Measurements from ENCODE around the gene PVR.
"Not testable (repeated sequence)": the region's sequence is repeated elsewhere in the genome, so short reads cannot be mapped to it uniquely, and the experiment has no call there.

Gene PVR

GRCh38 chr19:44646049-44646416, 2.3 kb downstream of the PVR start:
- DNase-seq = no peak

- DNase-seq = no peak
These were observed 3.4 kb downstream of the PVR start for GRCh38 chr19:44647144-44647543.

GRCh38 chr19:44648631-44649251, 5.0 kb downstream of the PVR start:
- no peak for DNase-seq

- no peak for DNase-seq
These were observed 6.0 kb downstream of the PVR start for GRCh38 chr19:44649578-44650145.

GRCh38 chr19:44653343-44653742, 9.6 kb downstream of the PVR start:
- no peak for DNase-seq

- DNase-seq = peak; percentile 78
These were observed 10.5 kb downstream of the PVR start for GRCh38 chr19:44653977-44654774.

- DNase-seq = peak; percentile 61
These were observed 13.7 kb downstream of the PVR start for GRCh38 chr19:44657211-44657921.

- DNase-seq = no peak
These were observed 14.5 kb downstream of the PVR start for GRCh38 chr19:44658069-44658733.

GRCh38 chr19:44660081-44660480, 16.4 kb downstream of the PVR start:
- no peak for DNase-seq

GRCh38 chr19:44661205-44661604, 17.5 kb downstream of the PVR start:
- no peak for DNase-seq

- DNase-seq = no peak
These were observed 18.2 kb downstream of the PVR start for GRCh38 chr19:44661904-44662303.

GRCh38 chr19:44662691-44663385, 19.1 kb downstream of the PVR start:
- no peak for DNase-seq

- DNase-seq = no peak
These were observed 20.3 kb downstream of the PVR start for GRCh38 chr19:44663996-44664395.

GRCh38 chr19:44664976-44665375, 21.3 kb downstream of the PVR start:
- DNase-seq = no peak

GRCh38 chr19:44666852-44667556, 23.3 kb downstream of the PVR start:
- DNase-seq = no peak

GRCh38 chr19:44668985-44669764, 25.5 kb downstream of the PVR start:
- DNase-seq = no peak

- DNase-seq = not testable (repeated sequence)
These were observed 26.3 kb downstream of the PVR start for GRCh38 chr19:44670027-44670426.

GRCh38 chr19:44671400-44671799, 27.7 kb downstream of the PVR start, which contains the start of gene CEACAM19:
Gene CEACAM19, plus strand, starts transcription at chr19:44671482. Its CDS starts 450 bp downstream, at chr19:44671932.
- no peak for DNase-seq

- DNase-seq = no peak
These were observed 28.5 kb downstream of the PVR start for GRCh38 chr19:44672226-44672625.

- no peak for DNase-seq
These were observed 29.8 kb downstream of the PVR start for GRCh38 chr19:44673510-44673909.

- DNase-seq = no peak
These were observed 31.8 kb downstream of the PVR start for GRCh38 chr19:44675521-44675920.

Measured in CD4-positive, alpha-beta T cell treated with Interleukin-12 subunit alpha and Interleukin-12 subunit beta, for 1 hour (primary cell).